Neural progenitor cell (in vitro differentiated cells): ENCODE data around the gene LARGE1. TPM values are rescaled to one million over a fixed set of nuclear protein-coding genes. Genes with fewer than 3 reads are reported as not detected.

Experiments
- DNase-seq: peaks from one replicate; pipeline ENCODE4 v3.0.0-alpha.2; 2016; ENCODE audit warnings: low spot score
- H2AFZ ChIP-seq: fragments of 200-600 bp; sonication (generic); replicated peaks from 2 replicates; pipeline ENCODE4 v1.6.1; 2016; ENCODE audit warnings: antibody characterized with exemption
- H3F3A ChIP-seq: fragments of 200-600 bp; sonication (generic); 2 replicates; pipeline ENCODE4 v1.6.1; 2016; ENCODE audit warnings: antibody characterized with exemption, low read depth
- H3K27ac ChIP-seq: fragments of 200-600 bp; sonication (generic); 2 replicates; pipeline ENCODE4 v1.5.1; 2016; ENCODE audit warnings: mild to moderate bottlenecking
- H3K27me3 ChIP-seq: fragments of 200-600 bp; sonication (generic); 2 replicates; pipeline ENCODE4 v1.6.1; 2016; ENCODE audit warnings: mild to moderate bottlenecking, moderate library complexity
- H3K36me3 ChIP-seq: fragments of 200-600 bp; sonication (generic); 2 replicates; pipeline ENCODE4 v1.5.1; 2016
- H3K4me1 ChIP-seq: fragments of 200-600 bp; sonication (generic); 2 replicates; pipeline ENCODE4 v1.6.1; 2016; ENCODE audit warnings: mixed run types
- H3K4me2 ChIP-seq: fragments of 200-600 bp; sonication (generic); 2 replicates; pipeline ENCODE4 v1.6.1; 2016
- H3K4me3 ChIP-seq: fragments of 200-600 bp; sonication (generic); 2 replicates; pipeline ENCODE4 v1.5.1; 2016
- H3K79me2 ChIP-seq: fragments of 200-600 bp; sonication (generic); 2 replicates; pipeline ENCODE4 v1.6.1; 2016; ENCODE audit warnings: low read depth
- H3K9ac ChIP-seq: fragments of 200-600 bp; sonication (generic); 2 replicates; pipeline ENCODE4 v1.6.1; 2016
- H3K9me3 ChIP-seq: fragments of 200-600 bp; sonication (generic); 2 replicates; pipeline ENCODE4 v1.5.1; 2016; ENCODE audit warnings: low read depth
- H4K20me1 ChIP-seq: fragments of 200-600 bp; sonication (generic); 2 replicates; pipeline ENCODE4 v1.6.1; 2016; ENCODE audit warnings: low read depth
- H3K27ac Mint-ChIP-seq: 3 replicates; pipeline ENCODE4 v1.8.0; 2021; ENCODE audit warnings: mixed read lengths
- H3K27me3 Mint-ChIP-seq: 2 replicates; pipeline ENCODE4 v1.8.0; 2022; ENCODE audit warnings: low read depth, mild to moderate bottlenecking, inconsistent platforms, moderate library complexity, mixed read lengths; ENCODE audit not compliant: insufficient read depth
- H3K36me3 Mint-ChIP-seq: 3 replicates; pipeline ENCODE4 v1.8.0; 2021; ENCODE audit warnings: mixed read lengths
- H3K4me1 Mint-ChIP-seq: 3 replicates; pipeline ENCODE4 v1.8.0; 2021; ENCODE audit warnings: mixed read lengths
- H3K4me3 Mint-ChIP-seq: 3 replicates; pipeline ENCODE4 v1.8.0; 2021; ENCODE audit warnings: mild to moderate bottlenecking, moderate library complexity, mixed read lengths
- H3K9me3 Mint-ChIP-seq: 3 replicates; pipeline ENCODE4 v1.8.0; 2020; ENCODE audit warnings: mixed read lengths
- CTCF ChIP-seq: fragments of 200-600 bp; sonication (generic); IDR thresholded peaks from 2 replicates; pipeline ENCODE4 v1.5.1; 2017; ENCODE audit warnings: antibody characterized with exemption, mild to moderate bottlenecking
- EZH2 ChIP-seq: fragments of 200-600 bp; sonication (generic); IDR thresholded peaks from 2 replicates; pipeline ENCODE4 v1.6.1; 2017; ENCODE audit warnings: antibody characterized with exemption, mild to moderate bottlenecking, moderate library complexity
- EZH2phosphoT487 ChIP-seq: fragments of 200-600 bp; sonication (generic); IDR thresholded peaks from 2 replicates; pipeline ENCODE4 v1.6.1; 2017; ENCODE audit warnings: antibody characterized with exemption
- total RNA-seq: library from RNA; depleted of rRNA; stranded (reverse); fragments of >200 nt; gene quantifications from 2 replicates; pipeline ENCODE4 v1.2.3, GENCODE V29; 2015; ENCODE audit warnings: low replicate concordance

The LARGE1 gene
- total RNA-seq, 1 donor from 2014 or later = 24.9 TPM

- Mint-ChIP-seq H3K36me3 (peaks cover 15% of the 10 kb centered on the region), H3K27me3 (peaks cover 8% of the 10 kb centered on the region), H3K27ac (peak overlapping the region; percentile 74), H3K9me3 (no peaks in the 10 kb centered on the region), H3K4me1 (peaks cover 52% of the 10 kb centered on the region), H3K4me3 (peak overlapping the region; percentile 21)
- H3K4me2 ChIP-seq = peak overlapping the region; percentile 36
- peaks cover 15% of the 10 kb centered on the region for H3K4me1 ChIP-seq
- H3K27ac ChIP-seq = no peak overlapping the region
- H3K4me3 ChIP-seq = no peak overlapping the region
- H3K27me3 ChIP-seq = no peaks in the 10 kb centered on the region
- DNase-seq = no peak
- H3K9me3 ChIP-seq = no peaks in the 10 kb centered on the region
- H2AFZ ChIP-seq = no peak overlapping the region
- no peaks in the 10 kb centered on the region for H3K79me2 ChIP-seq
- H4K20me1 ChIP-seq = no peaks in the 10 kb centered on the region
- TF ChIP-seq EZH2phosphoT487 (no peak), CTCF (no peak), EZH2 (no peak)
- no peak overlapping the region for H3K9ac ChIP-seq
- H3F3A ChIP-seq = no peaks in the 10 kb centered on the region
- no peaks in the 10 kb centered on the region for H3K36me3 ChIP-seq
These were observed 620.1 kb downstream of the LARGE1 start for GRCh38 chr22:33300165-33300564.

GRCh38 chr22:33299245-33299956 is 620.9 kb downstream of the LARGE1 start:
- peak; percentile 14 for DNase-seq
- no peak overlapping the region for H3K4me3 ChIP-seq
- no peaks in the 10 kb centered on the region for H3K36me3 ChIP-seq
- H3K9me3 ChIP-seq = no peaks in the 10 kb centered on the region
- H3K27me3 ChIP-seq = no peaks in the 10 kb centered on the region
- no peaks in the 10 kb centered on the region for H3F3A ChIP-seq
- Mint-ChIP-seq H3K36me3 (peaks cover 19% of the 10 kb centered on the region), H3K4me1 (peaks cover 52% of the 10 kb centered on the region), H3K27ac (peak overlapping the region; percentile 74), H3K27me3 (peaks cover 8% of the 10 kb centered on the region), H3K9me3 (no peaks in the 10 kb centered on the region), H3K4me3 (peak overlapping the region; percentile 30)
- H3K4me2 ChIP-seq = peak overlapping the region; percentile 36
- H4K20me1 ChIP-seq = no peaks in the 10 kb centered on the region
- H2AFZ ChIP-seq = no peak overlapping the region
- no peak overlapping the region for H3K9ac ChIP-seq
- TF ChIP-seq EZH2phosphoT487 (no peak), EZH2 (no peak), CTCF (peak; percentile 11)
- no peaks in the 10 kb centered on the region for H3K79me2 ChIP-seq
- H3K27ac ChIP-seq = no peak overlapping the region
- peaks cover 15% of the 10 kb centered on the region for H3K4me1 ChIP-seq

- Histone ChIP-seq H2AFZ (no peak overlapping the region), H3K36me3 (no peaks in the 10 kb centered on the region), H3K27me3 (no peaks in the 10 kb centered on the region), H3K4me2 (no peak overlapping the region), H3K27ac (no peak overlapping the region), H3F3A (no peaks in the 10 kb centered on the region), H4K20me1 (no peaks in the 10 kb centered on the region), H3K9me3 (no peaks in the 10 kb centered on the region), H3K9ac (no peak overlapping the region), H3K4me1 (peaks cover 11% of the 10 kb centered on the region), H3K4me3 (no peak overlapping the region), H3K79me2 (no peaks in the 10 kb centered on the region)
- no peak overlapping the region for H3K27ac Mint-ChIP-seq
- peaks cover 20% of the 10 kb centered on the region for H3K36me3 Mint-ChIP-seq
- no peak overlapping the region for H3K4me3 Mint-ChIP-seq
- no peaks in the 10 kb centered on the region for H3K9me3 Mint-ChIP-seq
- DNase-seq = no peak
- TF ChIP-seq EZH2 = no peak
- TF ChIP-seq EZH2phosphoT487 = no peak
- TF ChIP-seq CTCF = no peak
- peaks cover 48% of the 10 kb centered on the region for H3K4me1 Mint-ChIP-seq
- peaks cover 8% of the 10 kb centered on the region for H3K27me3 Mint-ChIP-seq
These were observed 623.3 kb downstream of the LARGE1 start for GRCh38 chr22:33296941-33297340.
